GM12892 (cell line): Measurements from ENCODE around the gene ARL5A.

ENCODE experiments used
- DNase-seq: peaks from one replicate; pipeline ENCODE4 v3.0.0; 2011; ENCODE audit not compliant: insufficient read length
- FAIRE-seq: peaks from 2 replicates; lab custom pipeline; 2011; peaks lifted over from hg19 to GRCh38; lab: Jason Lieb, UNC
- POLR2A ChIP-seq: IDR thresholded peaks from 2 replicates; pipeline ENCODE4 v1.6.1; 2011; ENCODE audit warnings: low read depth, low read length, control low read depth
- POLR2AphosphoS5 ChIP-seq: IDR thresholded peaks from 2 replicates; pipeline ENCODE4 v1.6.1; 2011; ENCODE audit warnings: low read depth, low read length, control low read depth
- TAF1 ChIP-seq: IDR thresholded peaks from 2 replicates; pipeline ENCODE4 v1.6.1; 2011; ENCODE audit warnings: low read depth, mild to moderate bottlenecking, control low read depth, low read length, borderline replicate concordance

Gene ARL5A

DNA sequence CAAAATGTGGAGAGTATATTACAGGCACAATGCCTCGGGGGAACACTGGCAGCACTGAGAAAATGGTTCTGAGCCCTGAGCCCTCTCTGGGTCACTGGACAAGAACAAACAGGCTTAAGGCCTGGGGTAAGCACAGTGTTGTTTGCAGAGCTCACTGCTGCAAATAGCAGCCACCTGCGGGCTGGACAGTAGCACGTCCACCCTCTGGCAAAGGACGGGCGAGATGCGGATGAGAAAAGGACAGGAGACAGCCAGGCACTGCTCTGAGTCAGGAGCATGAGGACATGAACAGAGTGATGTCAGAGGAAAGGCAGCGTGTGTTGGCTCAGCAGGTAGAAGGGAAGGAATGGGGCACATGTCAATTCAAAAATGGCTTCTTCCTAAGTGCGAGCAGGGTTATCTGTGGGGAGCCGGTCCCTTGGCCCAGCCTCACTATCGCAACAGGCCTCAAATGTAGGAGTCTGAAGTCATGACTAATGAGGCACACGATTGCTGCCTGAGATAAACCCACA lies 68.0 kb downstream of the ARL5A start:
- DNase-seq (no peak), FAIRE-seq (no peak)
- no peak for TF ChIP-seq POLR2A
- TF ChIP-seq TAF1 = no peak
- TF ChIP-seq POLR2AphosphoS5 = no peak

DNA sequence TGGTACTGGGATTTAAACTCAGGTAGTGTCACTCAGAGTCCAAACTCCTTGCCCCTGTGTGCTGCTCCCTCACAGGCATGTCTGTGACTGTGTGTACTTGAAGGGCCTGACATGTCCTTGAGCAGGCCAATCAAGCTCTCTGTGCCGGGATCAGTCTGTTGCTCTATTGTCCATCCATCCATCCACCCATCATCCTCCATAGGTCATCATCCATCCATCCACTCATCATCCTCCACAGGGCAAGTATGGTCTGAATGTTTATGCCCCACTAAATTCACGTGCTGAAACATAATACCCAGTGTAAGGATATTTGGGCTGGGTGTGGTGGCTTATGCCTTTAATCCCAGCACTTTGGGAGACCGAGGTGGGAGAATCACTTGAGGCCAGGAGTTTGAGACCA lies 69.5 kb downstream of the ARL5A start:
- no peak for DNase-seq
- FAIRE-seq = no peak
- TF ChIP-seq TAF1 (no peak), POLR2AphosphoS5 (no peak), POLR2A (no peak)

DNA sequence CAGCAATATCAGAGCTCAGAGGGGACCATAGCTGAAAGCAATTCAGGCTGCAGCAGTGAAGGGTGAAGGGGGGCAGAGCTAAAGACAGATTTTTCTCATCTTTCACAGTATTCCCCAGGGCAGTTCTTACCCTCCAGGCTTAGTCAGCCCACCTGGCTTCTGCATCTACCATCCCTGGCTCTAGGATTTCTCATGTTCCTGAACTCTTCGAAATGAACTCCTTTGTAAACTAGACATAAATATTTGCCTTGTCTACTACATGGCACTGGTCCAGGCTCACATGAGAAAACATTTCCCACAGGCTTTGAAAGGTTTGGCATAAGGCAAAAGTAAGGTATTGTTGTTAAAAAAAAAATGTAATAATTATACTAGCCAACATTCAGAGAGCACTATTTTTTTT lies 70.4 kb downstream of the ARL5A start:
- TF ChIP-seq TAF1 (no peak), POLR2AphosphoS5 (no peak), POLR2A (no peak)
- no peak for FAIRE-seq
- DNase-seq = no peak

DNA sequence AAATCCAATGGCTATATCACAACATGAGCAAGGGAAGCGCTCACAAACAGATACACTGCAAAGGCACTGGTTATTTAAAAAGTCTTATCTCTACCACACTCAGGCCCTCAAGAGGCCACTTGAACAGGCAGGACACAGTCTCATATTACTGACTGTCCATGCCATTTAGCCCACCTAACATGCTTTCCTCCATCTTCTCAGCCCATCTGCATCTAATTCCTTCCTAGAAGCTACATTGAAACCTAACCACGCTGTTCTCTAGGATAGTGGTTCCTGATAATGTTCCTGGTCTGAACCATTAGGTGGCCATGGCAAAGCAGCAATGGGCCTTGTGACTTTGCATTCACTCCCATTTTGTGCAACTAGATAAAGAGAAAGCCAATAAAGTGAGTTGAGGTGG lies 71.4 kb downstream of the ARL5A start:
- TF ChIP-seq POLR2AphosphoS5 = no peak
- no peak for FAIRE-seq
- no peak for DNase-seq

DNA sequence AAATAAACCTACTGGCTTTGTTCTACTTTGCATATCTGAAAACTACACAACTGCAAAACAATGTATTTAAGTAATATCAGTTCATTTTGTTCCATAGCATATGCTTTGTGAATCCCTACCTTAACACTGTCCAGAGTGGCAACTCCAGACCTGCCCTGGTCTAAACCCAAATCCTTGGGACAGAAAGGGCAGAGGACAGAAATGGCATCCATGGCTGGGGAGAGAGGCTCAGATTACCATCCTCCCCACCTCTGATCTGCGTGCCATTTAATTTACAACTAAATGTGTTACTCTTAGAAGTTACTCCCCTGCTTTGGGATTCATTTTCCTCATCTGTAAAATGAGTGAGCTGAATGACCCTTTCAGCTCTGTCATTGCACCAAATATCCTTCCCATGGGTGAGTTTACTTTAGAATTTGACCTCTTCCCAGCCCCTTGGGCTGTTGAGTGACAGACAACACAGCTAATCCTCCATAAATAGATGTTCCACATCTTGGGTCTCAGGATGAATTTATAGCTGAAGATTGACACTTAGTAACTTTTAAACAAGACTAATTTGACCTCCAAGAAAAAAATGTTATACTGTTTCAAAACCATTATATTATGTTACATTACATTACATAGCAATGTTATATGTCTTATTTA lies 73.8 kb downstream of the ARL5A start:
- DNase-seq = no peak
- TF ChIP-seq POLR2A = no peak
- TF ChIP-seq TAF1 = no peak
- no peak for TF ChIP-seq POLR2AphosphoS5
- no peak for FAIRE-seq

DNA sequence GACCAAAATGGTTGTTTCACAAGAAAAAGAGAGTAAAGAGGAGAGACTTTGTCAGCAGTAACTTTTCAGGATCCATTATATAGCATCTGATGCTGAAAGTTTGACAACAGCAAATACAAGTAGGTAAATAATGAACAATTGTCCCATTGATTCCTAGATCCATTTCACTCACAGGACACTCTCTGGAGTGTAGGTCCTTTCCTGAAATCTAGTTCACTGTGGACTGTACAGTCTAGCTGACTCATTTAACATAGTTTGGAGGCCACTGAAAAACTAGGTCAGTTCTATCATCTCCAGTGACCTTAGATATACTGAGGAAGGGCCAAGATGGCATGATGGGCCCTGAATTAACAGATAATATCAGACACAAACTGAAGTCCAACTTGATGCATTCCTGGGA lies 74.7 kb downstream of the ARL5A start:
- FAIRE-seq (no peak), DNase-seq (no peak)
- TF ChIP-seq POLR2A (no peak), TAF1 (no peak), POLR2AphosphoS5 (no peak)
